Liver (tissue), 9 donors: Measurements from ENCODE around the gene GRIN3B. TPM values are rescaled to one million over a fixed set of nuclear protein-coding genes. Genes with fewer than 3 reads are reported as not detected.
A peak's percentile ranks its signal among the peaks of the same experiment; 100 is the strongest.

Experiments
- DNase-seq: peaks from one replicate; pipeline ENCODE4 v3.0.0-alpha.2; 2017; ENCODE audit warnings: low spot score
- H3K27ac ChIP-seq, 2 donors: one replicate each; pipeline ENCODE4 v1.7.0; 2013; ENCODE audit warnings: inconsistent platforms in 2 of 2, low read length in 2 of 2, control low read depth in 1 of 2, low read depth in 1 of 2, mild to moderate bottlenecking in 1 of 2
- H3K27me3 ChIP-seq, 4 donors: one replicate each; pipeline versions ENCODE4 v1.6.1 to v1.7.0; 2013; ENCODE audit warnings: low read length in 3 of 4, inconsistent platforms in 1 of 4, mild to moderate bottlenecking in 1 of 4, moderate library complexity in 1 of 4; ENCODE audit not compliant: control insufficient read depth in 4 of 4, insufficient read depth in 4 of 4
- H3K36me3 ChIP-seq, 4 donors: one replicate each; pipeline versions ENCODE4 v1.6.1 to v1.7.0; 2013; ENCODE audit warnings: low read length in 3 of 4, mild to moderate bottlenecking in 3 of 4, low read depth in 1 of 4, moderate library complexity in 1 of 4; ENCODE audit not compliant: control insufficient read depth in 4 of 4, insufficient read depth in 3 of 4
- H3K4me1 ChIP-seq, 4 donors: one replicate each; pipeline versions ENCODE4 v1.6.1 to v1.7.0; 2013; ENCODE audit warnings: low read length in 3 of 4, mild to moderate bottlenecking in 3 of 4, moderate library complexity in 1 of 4; ENCODE audit not compliant: control insufficient read depth in 4 of 4, insufficient read depth in 4 of 4
- H3K4me3 ChIP-seq, 3 donors: one replicate each; pipeline versions ENCODE4 v1.6.1 to v1.7.0; 2013; ENCODE audit warnings: low read length in 3 of 3, control low read depth in 1 of 3, low read depth in 1 of 3, mild to moderate bottlenecking in 1 of 3
- H3K9ac ChIP-seq, 2 donors: one replicate each; pipeline ENCODE4 v1.7.0; 2013; ENCODE audit warnings: low read length in 2 of 2, mild to moderate bottlenecking in 2 of 2, moderate library complexity in 2 of 2, control low read depth in 1 of 2, low read depth in 1 of 2
- H3K9me3 ChIP-seq, 4 donors: one replicate each; pipeline versions ENCODE4 v1.6.1 to v1.7.0; 2013; ENCODE audit warnings: low read length in 3 of 4; ENCODE audit not compliant: control insufficient read depth in 4 of 4
- EGR1 ChIP-seq, 2 donors: IDR thresholded peaks; 2 replicates each; pipeline ENCODE4 v1.6.1; 2016 to 2018; ENCODE audit warnings: antibody characterized with exemption in 2 of 2, low read depth in 2 of 2
- FOXA1 ChIP-seq: IDR thresholded peaks from 2 replicates; pipeline ENCODE4 v1.6.1; 2016; ENCODE audit warnings: antibody characterized with exemption
- FOXA2 ChIP-seq: IDR thresholded peaks from 2 replicates; pipeline ENCODE4 v1.6.1; 2016; ENCODE audit warnings: antibody characterized with exemption
- GABPA ChIP-seq, 2 donors: IDR thresholded peaks in 1 of 2; conservative IDR thresholded peaks in 1 of 2; 2 replicates each; pipeline ENCODE4 v1.6.1; 2016; ENCODE audit warnings: antibody characterized with exemption in 2 of 2, mild to moderate bottlenecking in 1 of 2, moderate library complexity in 1 of 2
- HNF4A ChIP-seq, 2 donors: conservative IDR thresholded peaks; 2 replicates each; pipeline ENCODE4 v1.6.1; 2016; ENCODE audit warnings: antibody characterized with exemption in 2 of 2, mild to moderate bottlenecking in 2 of 2
- HNF4G ChIP-seq: IDR thresholded peaks from 2 replicates; pipeline ENCODE4 v1.6.1; 2016; ENCODE audit warnings: antibody characterized with exemption
- NR2F2 ChIP-seq: IDR thresholded peaks from 2 replicates; pipeline ENCODE4 v1.6.1; 2016; ENCODE audit warnings: antibody characterized with exemption
- RAD21 ChIP-seq, 2 donors: IDR thresholded peaks; 2 replicates each; pipeline ENCODE4 v1.6.1; 2016; ENCODE audit warnings: antibody characterized with exemption in 2 of 2, mild to moderate bottlenecking in 2 of 2
- SP1 ChIP-seq: IDR thresholded peaks from 2 replicates; pipeline ENCODE4 v1.6.1; 2018; ENCODE audit warnings: antibody characterized with exemption, mild to moderate bottlenecking
- YY1 ChIP-seq: IDR thresholded peaks from 2 replicates; pipeline ENCODE4 v1.6.1; 2016; ENCODE audit warnings: antibody characterized with exemption, mild to moderate bottlenecking
- ZBTB33 ChIP-seq: IDR thresholded peaks from 2 replicates; pipeline ENCODE4 v1.6.1; 2016; ENCODE audit warnings: antibody characterized with exemption
- WGBS: extraction: QIAGEN DNeasy Blood & Tissue Kit; methylation state at CpG from one replicate; pipeline ENCODE4 v1.1.7; 2013; 5-methylcytosine and 5-hydroxymethylcytosine counted together
- polyA plus RNA-seq, 2 donors: library from polyadenylated mRNA; stranded (reverse) in 1 of 2; unstranded in 1 of 2; fragments of 200-250 nt in 1 of 2; fragments of >200 nt in 1 of 2; fragmentation: Nextera tagmentation in 1 of 2; extraction: Ambion mirVana in 1 of 2; gene quantifications; one replicate each; pipeline versions ENCODE4 v1.2.1 to v1.2.3, GENCODE V29; 2013 to 2015
- total RNA-seq, 2 donors: library from RNA; depleted of rRNA; stranded (reverse); fragments of >200 nt; gene quantifications; one replicate each; pipeline ENCODE4 v1.2.3, GENCODE V29; 2014
- TF ChIP-seq, protein P1 (sequence below): IDR thresholded peaks from 2 replicates; pipeline ENCODE4 v1.6.1; 2016; ENCODE audit warnings: antibody characterized with exemption, mild to moderate bottlenecking
- TF ChIP-seq, protein P2 (sequence below): fragments of 150-350 bp; IDR thresholded peaks from 2 replicates; pipeline ENCODE4 v1.5.1; 2017; ENCODE audit warnings: improper control_type of control experiment, low read depth, low read length; ENCODE audit not compliant: missing input control
- TF ChIP-seq, protein P3 (sequence below): IDR thresholded peaks from 2 replicates; pipeline ENCODE4 v1.6.1; 2016; ENCODE audit warnings: antibody characterized with exemption
- donor health status: healthy.
- donor health status: healthy.
- donor health status: healthy.
- donor health status: healthy.
- donor health status: healthy.

The GRIN3B gene
- total and polyA plus RNA-seq, 4 donors: 0.05 TPM; not detected in 3

DNA sequence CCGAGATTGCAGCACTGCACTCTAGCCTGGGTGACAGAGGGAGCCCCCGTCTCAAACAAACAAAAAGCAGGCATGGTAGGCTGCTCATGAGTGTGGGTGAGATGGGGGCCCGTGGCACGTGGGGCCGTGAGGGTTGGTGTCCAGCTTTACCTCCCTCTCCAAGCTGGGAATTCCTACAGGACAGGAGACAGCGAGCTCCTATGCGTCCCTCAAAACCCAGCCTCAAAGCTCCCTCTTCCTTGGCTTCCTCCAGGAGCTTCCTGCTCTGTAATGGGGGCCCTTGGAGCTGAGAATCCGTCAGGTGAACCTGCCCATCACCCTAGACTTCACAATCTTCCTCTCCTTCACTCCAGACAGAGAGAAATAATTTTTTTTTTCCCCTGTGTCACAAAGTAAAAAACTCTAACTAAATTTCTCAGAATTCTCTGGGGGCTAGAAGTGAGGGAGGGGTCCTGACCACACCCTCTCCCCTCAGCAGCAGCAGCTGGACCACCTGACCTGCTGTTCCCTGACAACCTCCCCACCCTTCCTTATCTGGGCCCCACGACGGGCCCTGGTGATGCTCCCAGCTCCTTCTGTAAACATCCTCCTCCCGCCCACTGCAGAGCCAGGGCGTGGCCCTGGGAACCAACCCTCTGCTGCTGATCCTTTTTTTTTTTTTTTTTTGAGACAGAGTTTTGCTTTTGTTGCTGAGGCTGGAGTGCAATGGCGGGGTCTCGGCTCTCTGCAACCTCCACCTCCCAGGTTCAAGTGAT is 38.2 kb upstream of the GRIN3B start:
- Histone ChIP-seq H3K4me1 (no peaks in the 10 kb centered on the region), H3K9me3 (no peaks in the 10 kb centered on the region), H3K4me3 (no peak overlapping the region), H3K27ac (no peak overlapping the region), H3K9ac (no peak overlapping the region), H3K27me3 (no peaks in the 10 kb centered on the region), H3K36me3 (peaks cover 0 to 16% (median 2%) of the 10 kb centered on the region in 4 donors)
- DNase-seq: peak; percentile 85
- TF ChIP-seq, protein P1, sequence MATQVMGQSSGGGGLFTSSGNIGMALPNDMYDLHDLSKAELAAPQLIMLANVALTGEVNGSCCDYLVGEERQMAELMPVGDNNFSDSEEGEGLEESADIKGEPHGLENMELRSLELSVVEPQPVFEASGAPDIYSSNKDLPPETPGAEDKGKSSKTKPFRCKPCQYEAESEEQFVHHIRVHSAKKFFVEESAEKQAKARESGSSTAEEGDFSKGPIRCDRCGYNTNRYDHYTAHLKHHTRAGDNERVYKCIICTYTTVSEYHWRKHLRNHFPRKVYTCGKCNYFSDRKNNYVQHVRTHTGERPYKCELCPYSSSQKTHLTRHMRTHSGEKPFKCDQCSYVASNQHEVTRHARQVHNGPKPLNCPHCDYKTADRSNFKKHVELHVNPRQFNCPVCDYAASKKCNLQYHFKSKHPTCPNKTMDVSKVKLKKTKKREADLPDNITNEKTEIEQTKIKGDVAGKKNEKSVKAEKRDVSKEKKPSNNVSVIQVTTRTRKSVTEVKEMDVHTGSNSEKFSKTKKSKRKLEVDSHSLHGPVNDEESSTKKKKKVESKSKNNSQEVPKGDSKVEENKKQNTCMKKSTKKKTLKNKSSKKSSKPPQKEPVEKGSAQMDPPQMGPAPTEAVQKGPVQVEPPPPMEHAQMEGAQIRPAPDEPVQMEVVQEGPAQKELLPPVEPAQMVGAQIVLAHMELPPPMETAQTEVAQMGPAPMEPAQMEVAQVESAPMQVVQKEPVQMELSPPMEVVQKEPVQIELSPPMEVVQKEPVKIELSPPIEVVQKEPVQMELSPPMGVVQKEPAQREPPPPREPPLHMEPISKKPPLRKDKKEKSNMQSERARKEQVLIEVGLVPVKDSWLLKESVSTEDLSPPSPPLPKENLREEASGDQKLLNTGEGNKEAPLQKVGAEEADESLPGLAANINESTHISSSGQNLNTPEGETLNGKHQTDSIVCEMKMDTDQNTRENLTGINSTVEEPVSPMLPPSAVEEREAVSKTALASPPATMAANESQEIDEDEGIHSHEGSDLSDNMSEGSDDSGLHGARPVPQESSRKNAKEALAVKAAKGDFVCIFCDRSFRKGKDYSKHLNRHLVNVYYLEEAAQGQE: no peak
- TF ChIP-seq HNF4G (no peak), ZBTB33 (no peak), RAD21 (IDR thresholded peaks at IDR 0.05) (no peak), YY1 (no peak), SP1 (no peak), HNF4A (conservative IDR thresholded peaks at IDR 0.05) (no peak), EGR1 (IDR thresholded peaks at IDR 0.05; ENCODE audit: low read depth in 2 of 2) (no peak), GABPA (IDR thresholded peaks at IDR 0.05 in 1 of 2, conservative IDR thresholded peaks at IDR 0.05 in 1 of 2) (no peak), FOXA1 (no peak)
- TF ChIP-seq, protein P2, sequence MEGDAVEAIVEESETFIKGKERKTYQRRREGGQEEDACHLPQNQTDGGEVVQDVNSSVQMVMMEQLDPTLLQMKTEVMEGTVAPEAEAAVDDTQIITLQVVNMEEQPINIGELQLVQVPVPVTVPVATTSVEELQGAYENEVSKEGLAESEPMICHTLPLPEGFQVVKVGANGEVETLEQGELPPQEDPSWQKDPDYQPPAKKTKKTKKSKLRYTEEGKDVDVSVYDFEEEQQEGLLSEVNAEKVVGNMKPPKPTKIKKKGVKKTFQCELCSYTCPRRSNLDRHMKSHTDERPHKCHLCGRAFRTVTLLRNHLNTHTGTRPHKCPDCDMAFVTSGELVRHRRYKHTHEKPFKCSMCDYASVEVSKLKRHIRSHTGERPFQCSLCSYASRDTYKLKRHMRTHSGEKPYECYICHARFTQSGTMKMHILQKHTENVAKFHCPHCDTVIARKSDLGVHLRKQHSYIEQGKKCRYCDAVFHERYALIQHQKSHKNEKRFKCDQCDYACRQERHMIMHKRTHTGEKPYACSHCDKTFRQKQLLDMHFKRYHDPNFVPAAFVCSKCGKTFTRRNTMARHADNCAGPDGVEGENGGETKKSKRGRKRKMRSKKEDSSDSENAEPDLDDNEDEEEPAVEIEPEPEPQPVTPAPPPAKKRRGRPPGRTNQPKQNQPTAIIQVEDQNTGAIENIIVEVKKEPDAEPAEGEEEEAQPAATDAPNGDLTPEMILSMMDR: no peak
- TF ChIP-seq, protein P3, sequence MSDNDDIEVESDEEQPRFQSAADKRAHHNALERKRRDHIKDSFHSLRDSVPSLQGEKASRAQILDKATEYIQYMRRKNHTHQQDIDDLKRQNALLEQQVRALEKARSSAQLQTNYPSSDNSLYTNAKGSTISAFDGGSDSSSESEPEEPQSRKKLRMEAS: no peak
- 82% methylated on average over 14 of the region's 14 CpGs for WGBS

GRCh38 chr19:962683-963400 is 37.4 kb upstream of the GRIN3B start:
- TF ChIP-seq GABPA (IDR thresholded peaks at IDR 0.05 in 1 of 2, conservative IDR thresholded peaks at IDR 0.05 in 1 of 2) (no peak), NR2F2 (no peak), HNF4G (no peak), RAD21 (IDR thresholded peaks at IDR 0.05) (no peak), HNF4A (conservative IDR thresholded peaks at IDR 0.05) (no peak), FOXA2 (no peak)
- TF ChIP-seq, protein P3: no peak
- Histone ChIP-seq H3K4me1 (no peaks in the 10 kb centered on the region), H3K27ac (no peak overlapping the region), H3K9ac (no peak overlapping the region), H3K9me3 (no peaks in the 10 kb centered on the region), H3K4me3 (no peak overlapping the region), H3K36me3 (peaks cover 0 to 18% (median 2%) of the 10 kb centered on the region in 4 donors), H3K27me3 (no peaks in the 10 kb centered on the region)
- no peak for DNase-seq
- WGBS: 90% methylated on average over 31 of the region's 31 CpGs
